Tibial artery (tissue), 4 donors: ENCODE results near the gene ZFYVE26.

ENCODE experiments used
- DNase-seq, 2 donors: peaks; one replicate each; pipeline ENCODE4 v3.0.0-alpha.2; 2019
- H3K27ac ChIP-seq, 2 donors: fragments of 200-600 bp; sonication (generic) in 1 of 2; 1 replicate in 1 of 2; 2 replicates in 1 of 2; pipeline ENCODE4 v1.5.1; 2018 to 2019; ENCODE audit warnings: mild to moderate bottlenecking in 1 of 2
- H3K27me3 ChIP-seq, 2 donors: fragments of 200-600 bp; sonication (generic) in 1 of 2; one replicate each; pipeline versions ENCODE4 v1.5.1 to v1.6.0; 2016 to 2019
- H3K36me3 ChIP-seq, 3 donors: fragments of 200-600 bp; sonication (generic) in 2 of 3; one replicate each; pipeline ENCODE4 v1.5.1; 2016 to 2019; ENCODE audit warnings: mild to moderate bottlenecking in 2 of 3
- H3K4me1 ChIP-seq, 4 donors: fragments of 200-600 bp; sonication (generic) in 2 of 4; 1 replicate in 3 of 4; 2 replicates in 1 of 4; pipeline ENCODE4 v1.5.1; 2016 to 2019
- H3K4me3 ChIP-seq, 2 donors: fragments of 200-600 bp; sonication (generic) in 1 of 2; 1 replicate in 1 of 2; 2 replicates in 1 of 2; pipeline ENCODE4 v1.5.1; 2018 to 2019; ENCODE audit warnings: mild to moderate bottlenecking in 2 of 2
- H3K9me3 ChIP-seq, 3 donors: fragments of 200-600 bp; sonication (generic) in 1 of 3; one replicate each; pipeline ENCODE4 v1.5.1; 2016 to 2019
- intact Hi-C: fragments of 100-400 bp; cut with DNase I; formaldehyde crosslinking; loops from one replicate; pipeline ENCODE4 v1.15.0; 2023; ENCODE audit warnings: low total_unique reads
- TF ChIP-seq, protein P1 (sequence below), 2 experiments: fragments of 200-600 bp in 1 of 2; fragments of 450-650 bp in 1 of 2; IDR thresholded peaks; one replicate each; pipeline ENCODE4 v1.5.1; 2017 to 2019; ENCODE audit warnings: antibody characterized with exemption in 2 of 2, mild to moderate bottlenecking in 1 of 2, moderate library complexity in 1 of 2

Gene ZFYVE26

DNA sequence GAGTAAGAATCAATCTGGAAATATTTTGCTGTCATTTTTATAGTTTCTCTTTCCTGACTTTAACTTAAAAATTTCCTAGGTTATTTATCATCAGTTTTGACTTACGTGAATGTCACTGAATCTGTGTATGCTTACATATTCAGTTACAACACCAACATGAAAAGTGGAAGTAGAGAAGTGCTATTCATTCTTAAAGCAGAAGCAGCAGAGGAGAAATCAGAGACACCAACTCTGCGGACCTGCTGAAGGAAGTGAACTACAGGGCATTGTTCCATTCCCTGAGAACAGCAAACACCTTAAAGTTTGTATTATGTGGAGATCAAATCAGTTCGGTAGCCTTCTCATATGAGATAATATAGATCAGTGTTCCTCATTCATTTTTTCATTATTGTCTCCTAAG, 37.3 kb upstream of the ZFYVE26 start:
- intact Hi-C loops: no loop called here
- H3K9me3 ChIP-seq: no peaks in the 10 kb centered on the region
- no peak for DNase-seq
- no peaks in the 10 kb centered on the region for H3K36me3 ChIP-seq
- no peaks in the 10 kb centered on the region for H3K27me3 ChIP-seq
- H3K27ac ChIP-seq: no peak overlapping the region
- H3K4me3 ChIP-seq: no peak overlapping the region
- TF ChIP-seq, protein P1, sequence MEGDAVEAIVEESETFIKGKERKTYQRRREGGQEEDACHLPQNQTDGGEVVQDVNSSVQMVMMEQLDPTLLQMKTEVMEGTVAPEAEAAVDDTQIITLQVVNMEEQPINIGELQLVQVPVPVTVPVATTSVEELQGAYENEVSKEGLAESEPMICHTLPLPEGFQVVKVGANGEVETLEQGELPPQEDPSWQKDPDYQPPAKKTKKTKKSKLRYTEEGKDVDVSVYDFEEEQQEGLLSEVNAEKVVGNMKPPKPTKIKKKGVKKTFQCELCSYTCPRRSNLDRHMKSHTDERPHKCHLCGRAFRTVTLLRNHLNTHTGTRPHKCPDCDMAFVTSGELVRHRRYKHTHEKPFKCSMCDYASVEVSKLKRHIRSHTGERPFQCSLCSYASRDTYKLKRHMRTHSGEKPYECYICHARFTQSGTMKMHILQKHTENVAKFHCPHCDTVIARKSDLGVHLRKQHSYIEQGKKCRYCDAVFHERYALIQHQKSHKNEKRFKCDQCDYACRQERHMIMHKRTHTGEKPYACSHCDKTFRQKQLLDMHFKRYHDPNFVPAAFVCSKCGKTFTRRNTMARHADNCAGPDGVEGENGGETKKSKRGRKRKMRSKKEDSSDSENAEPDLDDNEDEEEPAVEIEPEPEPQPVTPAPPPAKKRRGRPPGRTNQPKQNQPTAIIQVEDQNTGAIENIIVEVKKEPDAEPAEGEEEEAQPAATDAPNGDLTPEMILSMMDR (IDR thresholded peaks at IDR 0.05): no peak
- H3K4me1 ChIP-seq: no peaks in the 10 kb centered on the region

DNA sequence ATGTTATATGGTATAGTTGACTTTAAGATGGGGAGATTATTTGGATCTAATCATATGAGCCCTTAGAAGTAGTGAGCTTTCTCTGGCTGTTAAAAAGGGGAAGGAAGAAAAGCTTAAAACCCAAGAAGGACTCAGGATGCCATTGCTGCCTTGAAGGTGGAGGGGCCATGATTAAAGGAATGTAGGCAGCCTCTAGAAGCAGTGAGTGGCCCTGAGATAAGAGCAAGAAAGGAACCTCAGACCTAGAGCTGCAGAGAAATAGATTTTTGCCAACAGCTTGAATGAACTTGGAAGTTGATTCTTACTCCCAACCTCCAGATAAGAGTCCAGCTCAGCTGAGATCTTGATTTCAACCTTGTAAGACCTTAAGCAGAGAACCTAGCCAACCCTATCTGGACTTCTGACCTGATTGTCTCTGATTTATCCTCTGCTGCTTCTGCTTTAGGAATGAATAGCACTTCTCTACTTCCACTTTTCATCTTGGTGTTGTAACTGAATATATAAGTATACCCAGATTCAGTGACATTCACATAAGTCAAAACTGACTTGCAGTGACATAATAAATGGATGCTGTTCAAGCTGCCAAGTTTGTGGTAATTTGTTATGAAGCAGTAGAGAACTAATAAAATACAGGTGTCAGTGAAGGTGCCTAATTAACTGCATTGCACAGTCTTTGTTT, 36.7 kb upstream of the ZFYVE26 start:
- TF ChIP-seq, protein P1 (IDR thresholded peaks at IDR 0.05): no peak
- Histone ChIP-seq H3K27me3 (no peaks in the 10 kb centered on the region), H3K36me3 (no peaks in the 10 kb centered on the region), H3K9me3 (no peaks in the 10 kb centered on the region), H3K4me1 (no peaks in the 10 kb centered on the region), H3K4me3 (no peak overlapping the region), H3K27ac (no peak overlapping the region)
- intact Hi-C loops: no loop called here
- DNase-seq: no peak

DNA sequence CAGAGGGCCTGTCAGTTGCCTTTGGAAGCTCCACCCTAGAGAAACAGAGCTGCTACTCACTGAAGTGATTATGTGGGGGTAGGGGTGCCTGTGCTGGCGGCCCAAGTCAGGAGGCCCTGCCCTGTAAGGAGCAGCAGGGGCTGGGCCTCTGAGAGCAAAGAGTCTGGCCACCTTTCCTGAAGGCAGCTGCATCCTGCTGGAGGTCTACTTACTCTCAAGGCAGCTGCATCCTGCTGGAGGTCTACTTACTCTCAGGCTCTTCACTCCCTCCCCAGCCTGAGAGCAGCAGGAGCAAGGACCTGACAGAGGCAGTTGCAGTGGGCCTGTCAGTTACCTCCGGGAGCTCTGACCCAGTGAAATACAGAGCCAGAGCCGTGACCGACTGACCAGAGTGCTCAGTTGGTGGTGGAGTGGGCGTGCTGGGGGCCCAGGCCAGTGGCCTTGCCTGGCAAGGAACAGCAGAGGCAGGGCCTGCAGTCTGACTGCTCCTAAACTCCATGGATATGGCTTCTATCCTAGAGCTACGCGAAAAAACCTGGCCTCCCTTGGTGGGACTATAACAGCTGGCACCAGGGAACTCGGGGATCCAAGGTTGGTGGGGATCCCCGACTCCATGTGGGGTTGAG, 35.5 kb upstream of the ZFYVE26 start:
- Histone ChIP-seq H3K4me3 (no peak overlapping the region), H3K27me3 (no peaks in the 10 kb centered on the region), H3K27ac (no peak overlapping the region), H3K4me1 (no peaks in the 10 kb centered on the region), H3K36me3 (no peaks in the 10 kb centered on the region), H3K9me3 (no peaks in the 10 kb centered on the region)
- intact Hi-C loops: no loop called here
- TF ChIP-seq, protein P1 (IDR thresholded peaks at IDR 0.05): no peak
- no peak for DNase-seq

DNA sequence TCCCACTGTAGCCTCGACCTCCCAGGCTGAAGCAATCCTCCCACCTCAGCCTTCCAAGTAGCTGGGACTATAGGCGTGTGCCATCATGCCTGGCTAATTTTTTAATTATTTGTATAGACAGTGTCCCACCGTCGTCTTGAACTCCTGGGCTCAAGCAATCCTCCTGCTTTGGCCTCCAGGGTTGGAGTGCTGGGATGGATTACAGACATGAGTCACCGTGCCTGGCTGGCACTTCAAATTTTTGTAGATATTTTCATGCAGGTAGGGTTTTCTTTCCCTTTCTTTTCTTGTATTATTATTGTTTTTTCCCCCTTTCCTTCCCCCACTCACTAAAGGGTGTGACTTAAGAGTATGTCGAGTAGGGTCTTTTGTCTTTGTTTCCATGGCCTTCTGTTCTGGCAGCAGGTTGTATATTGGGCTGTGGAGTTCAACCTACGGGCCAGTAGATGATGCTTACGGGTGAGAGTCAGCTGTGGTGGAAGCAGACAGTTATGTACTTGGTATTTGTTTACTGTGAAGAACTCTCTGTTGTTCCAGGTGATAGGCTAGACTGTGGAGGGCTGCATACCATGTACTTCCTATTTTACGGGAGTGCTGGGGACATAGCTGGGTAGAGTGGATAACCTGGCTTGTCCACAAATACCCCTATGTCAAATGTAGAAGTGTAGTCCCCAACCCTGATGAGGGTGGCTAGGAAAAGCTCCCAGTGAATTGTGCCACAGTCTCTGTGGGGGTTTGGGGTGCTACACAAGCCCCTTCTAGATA, 33.9 kb upstream of the ZFYVE26 start:
- H3K9me3 ChIP-seq: no peaks in the 10 kb centered on the region
- no peak overlapping the region for H3K27ac ChIP-seq
- no peaks in the 10 kb centered on the region for H3K36me3 ChIP-seq
- TF ChIP-seq, protein P1 (IDR thresholded peaks at IDR 0.05): no peak
- no peaks in the 10 kb centered on the region for H3K27me3 ChIP-seq
- DNase-seq: no peak
- H3K4me1 ChIP-seq: no peaks in the 10 kb centered on the region
- H3K4me3 ChIP-seq: no peak overlapping the region
- intact Hi-C loops: no loop called here

DNA sequence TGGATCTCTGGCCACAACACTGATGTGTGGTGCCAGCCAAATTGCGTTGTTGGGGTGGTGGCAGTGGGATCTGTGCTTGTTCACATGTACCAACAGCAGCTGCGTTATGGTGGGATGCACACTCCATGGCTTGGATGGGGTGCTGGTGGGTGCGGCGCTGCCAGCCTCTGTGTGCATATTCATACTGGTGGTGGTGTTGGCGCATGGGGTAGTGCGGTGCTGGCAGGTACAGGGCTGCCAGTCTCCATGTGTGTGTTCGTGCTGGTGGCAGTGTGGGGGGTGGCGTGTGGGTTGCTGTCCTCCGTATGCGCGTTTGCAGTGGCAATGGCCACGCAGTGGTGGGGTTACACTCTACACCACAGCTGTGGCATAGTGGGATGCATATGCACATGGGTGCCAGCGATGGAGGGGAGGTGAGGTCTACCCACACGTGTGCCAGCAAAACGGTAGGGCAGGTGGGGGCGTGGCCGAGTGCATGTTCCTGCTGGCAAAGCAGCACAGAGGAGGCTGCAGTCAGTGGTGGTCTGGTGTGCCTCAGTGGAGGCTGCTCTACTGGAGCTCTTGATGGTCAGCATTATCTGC, 29.7 kb upstream of the ZFYVE26 start:
- Histone ChIP-seq H3K4me1 (no peaks in the 10 kb centered on the region), H3K27ac (no peak overlapping the region), H3K27me3 (no peaks in the 10 kb centered on the region), H3K36me3 (no peaks in the 10 kb centered on the region), H3K9me3 (no peaks in the 10 kb centered on the region), H3K4me3 (no peak overlapping the region)
- no peak for DNase-seq
- TF ChIP-seq, protein P1 (IDR thresholded peaks at IDR 0.05): no peak
- intact Hi-C loops: loop anchor here (10.0 kb wide), 1 partner anchor 1169 kb away; no protein-coding TSS in a partner anchor
